Sigmoid colon (tissue), 7 donors: Measurements from ENCODE around the gene ATP6V1E1. TPM values are rescaled to one million over a fixed set of nuclear protein-coding genes. Genes with fewer than 3 reads are reported as not detected.
"Not testable (repeated sequence)": the region's sequence is repeated elsewhere in the genome, so short reads cannot be mapped to it uniquely, and the experiment has no call there.

Experiments
- DNase-seq: peaks from one replicate; pipeline ENCODE4 v3.0.0-alpha.2; 2019
- H3K27ac ChIP-seq, 4 donors: fragments of 200-600 bp; sonication (generic); one replicate each; pipeline ENCODE4 v1.5.1; 2016 to 2019; ENCODE audit warnings: mild to moderate bottlenecking in 1 of 4
- H3K27me3 ChIP-seq, 3 donors: fragments of 200-600 bp; sonication (generic); one replicate each; pipeline ENCODE4 v1.5.1; 2019; ENCODE audit warnings: mild to moderate bottlenecking in 1 of 3
- H3K36me3 ChIP-seq, 4 donors: fragments of 200-600 bp; sonication (generic); one replicate each; pipeline ENCODE4 v1.5.1; 2016 to 2019
- H3K4me1 ChIP-seq, 4 donors: fragments of 200-600 bp; sonication (generic); one replicate each; pipeline ENCODE4 v1.5.1; 2017 to 2019
- H3K4me3 ChIP-seq, 4 donors: fragments of 200-600 bp; sonication (generic); one replicate each; pipeline ENCODE4 v1.5.1; 2017 to 2019; ENCODE audit warnings: mild to moderate bottlenecking in 2 of 4, moderate library complexity in 1 of 4
- H3K9me3 ChIP-seq, 4 donors: fragments of 200-600 bp in 3 of 4; sonication (generic) in 3 of 4; one replicate each; pipeline versions ENCODE4 v1.5.1 to v1.6.1; 2013 to 2019
- EP300 ChIP-seq, 4 donors: sonication (generic); formaldehyde crosslinking; IDR thresholded peaks; one replicate each; pipeline ENCODE4 v1.6.1; 2017; ENCODE audit warnings: antibody characterized with exemption in 4 of 4
- POLR2A ChIP-seq, 2 donors: fragments of 450-650 bp; IDR thresholded peaks; one replicate each; pipeline ENCODE4 v1.6.1; 2016; ENCODE audit warnings: antibody characterized with exemption in 2 of 2, mild to moderate bottlenecking in 2 of 2, moderate library complexity in 2 of 2
- POLR2AphosphoS5 ChIP-seq, 4 donors: sonication (generic); formaldehyde crosslinking; IDR thresholded peaks; one replicate each; pipeline ENCODE4 v1.6.1; 2017; ENCODE audit warnings: antibody characterized with exemption in 4 of 4
- WGBS, 2 donors: extraction: QIAGEN DNeasy Blood & Tissue Kit; methylation state at CpG; one replicate each; pipeline ENCODE4 v1.1.7; 2013; 5-methylcytosine and 5-hydroxymethylcytosine counted together
- intact Hi-C: fragments of 100-400 bp; cut with DNase I; formaldehyde crosslinking; loops from one replicate; pipeline ENCODE4 v1.15.1; 2023
- polyA plus RNA-seq, 3 donors: library from polyadenylated mRNA; stranded (reverse); fragments of 200-250 nt; gene quantifications; one replicate each; pipeline ENCODE4 v1.2.3, GENCODE V29; 2013
- total RNA-seq, 4 donors: library from RNA; depleted of rRNA; stranded (reverse); fragments of >200 nt; gene quantifications; one replicate each; pipeline ENCODE4 v1.1.0, GENCODE V29; 2016
- TF ChIP-seq, protein P1 (sequence below), 4 experiments: fragments of 450-650 bp in 3 of 4; fragments of 200-600 bp in 1 of 4; IDR thresholded peaks; one replicate each; pipeline ENCODE4 v1.5.1; 2016 to 2019; ENCODE audit warnings: antibody characterized with exemption in 4 of 4, mild to moderate bottlenecking in 3 of 4, moderate library complexity in 2 of 4
- donor health status: healthy with polysubstance abuse.
- donor health status: Bipolar disorder and iron deficiency.
- donor health status: healthy.

Gene ATP6V1E1
- total and polyA plus RNA-seq, 7 donors, result 119 to 218 (median 144) TPM

DNA sequence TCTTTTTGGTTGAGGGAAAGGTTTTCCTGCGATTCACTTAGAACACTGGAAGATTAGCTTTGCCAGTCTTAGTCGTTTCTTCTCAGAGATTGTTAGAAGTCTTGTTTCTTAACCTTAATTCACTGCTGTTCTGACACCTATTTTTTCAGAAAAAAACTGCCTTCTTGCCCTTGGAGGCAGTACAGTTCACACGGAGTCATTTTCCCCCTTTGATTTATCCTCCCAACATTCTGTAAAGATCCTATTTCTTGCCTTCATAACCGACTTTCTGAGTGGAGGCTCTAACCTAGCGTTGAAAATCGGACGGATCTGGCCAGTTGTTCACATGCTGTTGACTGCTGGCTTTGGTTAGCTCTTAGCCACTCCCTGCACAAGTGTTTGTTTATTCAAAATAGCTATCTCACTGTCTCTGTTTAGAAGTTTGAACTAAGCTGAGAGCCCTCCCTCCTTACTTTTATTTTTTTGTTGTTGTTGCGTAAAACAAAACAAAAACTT lies 10.7 kb upstream of the ATP6V1E1 start:
- no peaks in the 10 kb centered on the region for H3K9me3 ChIP-seq
- 0 to 4% methylated on average over 8 of the region's 8 CpGs for WGBS, 2 donors

DNA sequence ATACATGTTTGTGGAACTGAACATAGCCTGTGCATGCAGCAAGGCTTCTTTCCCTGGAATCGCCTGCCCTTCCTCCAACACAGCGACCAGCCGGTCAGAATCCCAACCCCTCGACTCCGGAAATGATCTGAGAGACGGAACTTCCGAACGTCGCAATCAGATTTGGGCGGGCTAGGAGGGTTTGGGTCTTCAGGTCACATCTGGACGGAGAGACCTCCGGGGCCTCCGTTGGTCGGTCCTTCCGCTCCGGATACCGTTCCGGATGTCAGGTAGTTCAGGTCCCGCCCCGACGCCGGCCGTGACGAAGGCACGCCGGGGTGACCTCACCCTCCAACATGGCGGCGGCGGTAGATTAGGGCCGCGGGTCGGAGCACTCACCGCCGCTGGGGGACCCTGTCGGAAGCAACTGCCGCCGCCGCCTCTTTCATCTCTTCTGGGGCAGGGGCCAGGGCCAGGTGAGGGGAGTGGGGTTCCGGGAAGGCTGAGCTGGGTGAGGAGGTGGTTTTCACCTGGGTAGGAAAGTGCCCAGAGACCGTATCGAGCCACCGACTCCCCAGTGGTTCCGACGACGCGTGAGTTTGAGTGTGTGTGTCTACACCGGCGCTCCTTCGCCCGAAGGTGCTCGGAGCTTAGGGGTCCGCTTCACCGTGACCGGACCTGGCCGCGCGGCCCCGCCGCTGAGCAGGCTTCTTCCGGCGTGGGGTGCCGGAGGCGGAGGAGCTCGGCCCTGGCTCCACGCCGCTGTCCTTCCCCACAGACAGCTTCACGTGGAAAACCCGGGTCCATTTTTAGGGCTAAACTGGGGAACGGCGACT lies 10.1 kb upstream of the ATP6V1E1 start, which contains the start of gene BCL2L13:
Gene BCL2L13, plus strand, starts transcription at position 326 of the 815 bp plus-strand sequence. CDS start 16,955 bp downstream, outside the sequence.
- Histone ChIP-seq H3K4me3 (peak within 1 kb of the TSS; percentile 63 to 97 (median 79)), H3K27me3 (no peaks in the 10 kb centered on the region), H3K9me3 (no peaks in the 10 kb centered on the region), H3K27ac (peak within 1 kb of the TSS; percentile 93 to 99 (median 99)), H3K4me1 (peaks cover 0 to 27% (median 18%) of the 10 kb centered on the region in 4 donors), H3K36me3 (no peaks in the 10 kb centered on the region)
- intact Hi-C loops, result loop anchor here (5.0 kb wide), 3 partner anchors 66 to 481 kb away; partner anchors contain the start of gene HDHD5
- 0% methylated on average over 70 of the region's 70 CpGs for WGBS, 2 donors
- peak; percentile 96 for DNase-seq
- TF ChIP-seq POLR2A (IDR thresholded peaks at IDR 0.05) (peak; percentile 96 to 97), POLR2AphosphoS5 (IDR thresholded peaks at IDR 0.05) (peak; percentile 97 to 99 (median 98)), EP300 (IDR thresholded peaks at IDR 0.05) (peak in 1 of 4 donors; percentile 25)
- TF ChIP-seq, protein P1, sequence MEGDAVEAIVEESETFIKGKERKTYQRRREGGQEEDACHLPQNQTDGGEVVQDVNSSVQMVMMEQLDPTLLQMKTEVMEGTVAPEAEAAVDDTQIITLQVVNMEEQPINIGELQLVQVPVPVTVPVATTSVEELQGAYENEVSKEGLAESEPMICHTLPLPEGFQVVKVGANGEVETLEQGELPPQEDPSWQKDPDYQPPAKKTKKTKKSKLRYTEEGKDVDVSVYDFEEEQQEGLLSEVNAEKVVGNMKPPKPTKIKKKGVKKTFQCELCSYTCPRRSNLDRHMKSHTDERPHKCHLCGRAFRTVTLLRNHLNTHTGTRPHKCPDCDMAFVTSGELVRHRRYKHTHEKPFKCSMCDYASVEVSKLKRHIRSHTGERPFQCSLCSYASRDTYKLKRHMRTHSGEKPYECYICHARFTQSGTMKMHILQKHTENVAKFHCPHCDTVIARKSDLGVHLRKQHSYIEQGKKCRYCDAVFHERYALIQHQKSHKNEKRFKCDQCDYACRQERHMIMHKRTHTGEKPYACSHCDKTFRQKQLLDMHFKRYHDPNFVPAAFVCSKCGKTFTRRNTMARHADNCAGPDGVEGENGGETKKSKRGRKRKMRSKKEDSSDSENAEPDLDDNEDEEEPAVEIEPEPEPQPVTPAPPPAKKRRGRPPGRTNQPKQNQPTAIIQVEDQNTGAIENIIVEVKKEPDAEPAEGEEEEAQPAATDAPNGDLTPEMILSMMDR (IDR thresholded peaks at IDR 0.05), result no peak

More for the DNA sequence above, 10.7 kb upstream of the ATP6V1E1 start:
- peak overlapping the region; percentile 93 to 99 (median 99) for H3K27ac ChIP-seq
- DNase-seq, result no peak
- peaks cover 0 to 27% (median 18%) of the 10 kb centered on the region in 4 donors for H3K4me1 ChIP-seq
- no peaks in the 10 kb centered on the region for H3K36me3 ChIP-seq
- H3K4me3 ChIP-seq, result peak overlapping the region; percentile 63 to 97 (median 79)
- TF ChIP-seq, protein P1 (IDR thresholded peaks at IDR 0.05), result no peak
- TF ChIP-seq EP300 (IDR thresholded peaks at IDR 0.05) (no peak), POLR2AphosphoS5 (IDR thresholded peaks at IDR 0.05) (peak in 2 of 4 donors; percentile 12 to 49), POLR2A (IDR thresholded peaks at IDR 0.05) (peak in 1 of 2 donors; percentile 27)
- intact Hi-C loops, result loop anchor here (5.0 kb wide), 3 partner anchors 67 to 482 kb away; partner anchors contain the start of gene HDHD5
- no peaks in the 10 kb centered on the region for H3K27me3 ChIP-seq

DNA sequence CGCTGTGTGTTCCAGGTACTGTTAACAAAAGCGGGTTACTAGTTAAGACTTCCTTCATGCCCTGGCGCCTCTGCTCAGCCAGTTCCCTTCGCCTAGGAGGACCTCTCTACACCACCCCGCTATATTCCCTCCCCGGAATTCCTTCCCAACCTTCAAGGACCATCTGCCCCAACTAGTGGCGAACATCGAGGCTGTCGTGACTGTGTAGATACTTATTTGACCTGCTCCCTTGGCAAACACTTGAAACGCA lies 9.6 kb upstream of the ATP6V1E1 start:
- H3K4me1 ChIP-seq, result peaks cover 0 to 27% (median 18%) of the 10 kb centered on the region in 4 donors
- no peaks in the 10 kb centered on the region for H3K36me3 ChIP-seq
- intact Hi-C loops, result loop anchor here (5.0 kb wide), 3 partner anchors 66 to 481 kb away; partner anchors contain the start of gene HDHD5
- no peaks in the 10 kb centered on the region for H3K27me3 ChIP-seq
- H3K4me3 ChIP-seq, result peak overlapping the region; percentile 63 to 97 (median 79)
- H3K9me3 ChIP-seq, result no peaks in the 10 kb centered on the region
- WGBS, 2 donors, result 0 to 1% methylated on average over 10 of the region's 10 CpGs
- TF ChIP-seq, protein P1 (IDR thresholded peaks at IDR 0.05), result no peak
- TF ChIP-seq POLR2AphosphoS5 (IDR thresholded peaks at IDR 0.05) (no peak), EP300 (IDR thresholded peaks at IDR 0.05) (no peak), POLR2A (IDR thresholded peaks at IDR 0.05) (no peak)
- no peak for DNase-seq
- peak overlapping the region; percentile 93 to 99 (median 99) for H3K27ac ChIP-seq

DNA sequence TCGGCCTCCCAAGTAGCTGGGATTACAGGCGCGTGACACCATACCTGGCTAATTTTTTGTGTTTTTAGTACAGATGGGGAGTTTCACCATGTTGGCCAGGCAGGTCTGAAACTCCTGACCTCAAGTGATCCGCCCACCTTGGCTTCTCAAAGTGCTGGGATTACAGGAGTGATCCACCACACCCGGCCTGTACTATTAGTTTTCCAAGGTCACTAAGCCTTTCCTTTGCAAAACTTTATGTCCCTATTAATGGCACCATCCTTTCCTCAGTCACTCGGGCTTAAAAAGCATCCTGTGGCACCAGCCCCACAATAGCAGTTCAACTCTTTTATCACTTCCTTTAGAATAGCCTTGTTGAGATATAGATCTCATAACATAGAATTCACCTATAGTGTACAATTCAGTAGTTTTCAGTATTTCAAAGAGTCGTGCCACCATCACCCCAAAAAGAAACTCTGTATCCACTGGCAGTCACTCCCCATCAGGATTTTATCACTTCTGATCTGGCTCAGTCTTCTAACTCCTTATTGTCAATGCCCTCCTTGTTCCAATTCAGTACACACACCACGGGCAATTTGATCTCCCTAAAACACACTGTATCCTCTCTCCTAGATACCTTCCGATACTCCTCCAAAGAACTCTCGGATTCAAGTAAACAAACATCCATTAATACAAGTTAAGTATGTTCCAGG lies 9.1 kb upstream of the ATP6V1E1 start:
- Histone ChIP-seq H3K27me3 (no peaks in the 10 kb centered on the region), H3K4me3 (peak overlapping the region; percentile 63 to 97 (median 79)), H3K4me1 (peaks cover 0 to 27% (median 18%) of the 10 kb centered on the region in 4 donors), H3K9me3 (no peaks in the 10 kb centered on the region), H3K36me3 (no peaks in the 10 kb centered on the region), H3K27ac (peak overlapping the region; percentile 93 to 99 (median 99))
- no peak for DNase-seq
- TF ChIP-seq EP300 (IDR thresholded peaks at IDR 0.05) (no peak), POLR2A (IDR thresholded peaks at IDR 0.05) (no peak), POLR2AphosphoS5 (IDR thresholded peaks at IDR 0.05) (no peak)
- TF ChIP-seq, protein P1 (IDR thresholded peaks at IDR 0.05), result no peak
- intact Hi-C loops, result loop anchor here (5.0 kb wide), 3 partner anchors 65 to 480 kb away; partner anchors contain the start of gene HDHD5
- WGBS, 2 donors, result 41 to 54% methylated on average over 10 of the region's 10 CpGs

DNA sequence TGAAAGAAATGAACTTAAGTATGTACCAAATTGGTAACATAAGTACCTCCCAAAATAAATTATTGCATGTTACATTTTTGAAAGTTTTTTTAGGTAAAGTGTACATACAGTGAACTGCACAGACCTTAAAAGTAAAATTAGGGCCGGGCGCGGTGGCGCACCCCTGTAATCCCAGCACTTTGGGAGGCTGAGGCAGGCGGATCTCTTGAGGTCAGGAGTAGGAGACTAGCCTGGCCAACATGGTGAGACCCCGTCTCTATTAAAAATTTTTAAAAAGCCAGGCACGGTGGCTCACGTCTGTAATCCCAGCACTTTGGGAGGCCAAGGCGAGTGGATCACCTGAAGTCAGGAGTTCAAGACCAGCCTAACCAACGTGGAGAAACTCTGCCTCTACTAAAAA lies 8.3 kb upstream of the ATP6V1E1 start:
- not testable (repeated sequence) for H3K4me3 ChIP-seq, H3K9me3 ChIP-seq, H3K27me3 ChIP-seq, H3K36me3 ChIP-seq, DNase-seq
- intact Hi-C loops, result loop anchor here (5.0 kb wide), 3 partner anchors 65 to 480 kb away; partner anchors contain the start of gene HDHD5
- Histone ChIP-seq H3K27ac (peak overlapping the region in 2 of 4 donors; percentile 99), H3K4me1 (peaks cover 0 to 27% (median 18%) of the 10 kb centered on the region in 4 donors)
- 86 to 92% methylated on average over 10 of the region's 10 CpGs for WGBS, 2 donors
